Endothelial cell of umbilical vein (primary cell): ENCODE results near the gene THBS4. TPM values are rescaled to one million over a fixed set of nuclear protein-coding genes. Genes with fewer than 3 reads are reported as not detected.

ENCODE experiments used
- BruUV-seq: library from RNA; stranded (reverse); fragments of 400-500 nt; replicated peaks from 2 replicates; lab custom pipeline; 2021; lab: Mats Ljungman, UMichigan
- CTCF ChIA-PET: fragments of 300-600, 350-600 bp; sonication (Branson Sonifier 250); formaldehyde crosslinking; loops from one replicate; lab custom pipeline; 2021; ENCODE audit warnings: antibody characterized with exemption, inconsistent platforms; lab: Charles Lee
- POLR2A ChIA-PET: fragments of 300-600, 350-600 bp; sonication (Branson Sonifier 250); formaldehyde crosslinking; loops from one replicate; lab custom pipeline; 2021; ENCODE audit warnings: antibody characterized with exemption, inconsistent platforms; lab: Charles Lee
- DNase-seq: peaks from one replicate; pipeline ENCODE4 v3.0.0-alpha.2; 2011; ENCODE audit warnings: low read depth, low spot score
- FAIRE-seq: peaks from 2 replicates; lab custom pipeline; 2011; peaks lifted over from hg19 to GRCh38; lab: Jason Lieb, UNC
- H2AFZ ChIP-seq: 2 replicates; pipeline ENCODE4 v1.6.0; 2012; ENCODE audit warnings: low read depth, low read length, control low read depth, inconsistent platforms
- H3K27ac ChIP-seq: 2 replicates; pipeline ENCODE4 v1.5.1; 2011; ENCODE audit warnings: low read depth, mild to moderate bottlenecking, control low read depth, low read length, moderate library complexity; ENCODE audit not compliant: insufficient read depth
- H3K27me3 ChIP-seq, 2 experiments: 2 replicates each; pipeline versions ENCODE4 v1.6.0 to v1.6.1; 2011; ENCODE audit warnings: low read length in 2 of 2, mixed read lengths in 1 of 2; ENCODE audit not compliant: control insufficient read depth in 2 of 2, insufficient read depth in 2 of 2
- H3K36me3 ChIP-seq, 2 experiments: 2 replicates in 1 of 2; 3 replicates in 1 of 2; pipeline ENCODE4 v1.5.1; 2011; ENCODE audit warnings: low read length in 2 of 2, mild to moderate bottlenecking in 1 of 2, moderate library complexity in 1 of 2; ENCODE audit not compliant: control insufficient read depth in 2 of 2, insufficient read depth in 2 of 2; ENCODE audit errors: extremely low read depth in 1 of 2
- H3K4me1 ChIP-seq: 3 replicates; pipeline ENCODE4 v1.5.1; 2011; ENCODE audit warnings: mild to moderate bottlenecking, low read length; ENCODE audit not compliant: control insufficient read depth, insufficient read depth; ENCODE audit errors: extremely low read depth
- H3K4me2 ChIP-seq: 2 replicates; pipeline ENCODE4 v1.6.1; 2011; ENCODE audit warnings: low read length, control low read depth, mixed read lengths; ENCODE audit not compliant: insufficient read depth
- H3K4me3 ChIP-seq, 3 experiments: fragments of 200-600 bp in 1 of 3; sonication (generic), shearing (Covaris generic) in 1 of 3; replicated peaks in 1 of 3; 2 replicates each; pipeline ENCODE4 v1.5.1; 2011 to 2016; ENCODE audit warnings: control low read depth in 3 of 3, low read length in 3 of 3, mild to moderate bottlenecking in 2 of 3, inconsistent platforms in 1 of 3, low read depth in 1 of 3, moderate library complexity in 1 of 3; ENCODE audit not compliant: insufficient read depth in 1 of 3
- H3K79me2 ChIP-seq: 2 replicates; pipeline ENCODE4 v1.6.0; 2012; ENCODE audit warnings: low read length, inconsistent platforms; ENCODE audit not compliant: control insufficient read depth, insufficient read depth
- H3K9ac ChIP-seq: replicated peaks from 2 replicates; pipeline ENCODE3; 2011; ENCODE audit warnings: low read length, control low read depth; ENCODE audit not compliant: insufficient read depth; ENCODE audit errors: extremely low read depth
- H3K9me1 ChIP-seq: replicated peaks from 3 replicates; pipeline ENCODE4 v1.6.0; 2011; ENCODE audit warnings: mild to moderate bottlenecking, low read length; ENCODE audit not compliant: control insufficient read depth, insufficient read depth; ENCODE audit errors: extremely low read depth
- H3K9me3 ChIP-seq: replicated peaks from 2 replicates; pipeline ENCODE4 v1.5.1; 2012; ENCODE audit warnings: low read length, inconsistent platforms; ENCODE audit not compliant: control insufficient read depth, insufficient read depth
- H4K20me1 ChIP-seq: replicated peaks from 2 replicates; pipeline ENCODE3; 2011; ENCODE audit warnings: mild to moderate bottlenecking, low read length; ENCODE audit not compliant: control insufficient read depth, insufficient read depth; ENCODE audit errors: extremely low read depth
- CTCF ChIP-seq, 2 donors: IDR thresholded peaks; 1 replicate in 1 of 2; 2 replicates in 1 of 2; pipeline ENCODE4 v1.5.1; 2011; ENCODE audit warnings: low read length in 2 of 2, mild to moderate bottlenecking in 2 of 2, moderate library complexity in 2 of 2, control low read depth in 1 of 2, inconsistent platforms in 1 of 2, low read depth in 1 of 2; ENCODE audit not compliant: insufficient read depth in 1 of 2; ENCODE audit errors: extremely low read depth in 1 of 2
- EZH2 ChIP-seq: IDR thresholded peaks from 2 replicates; pipeline ENCODE4 v1.6.1; 2012; ENCODE audit warnings: borderline replicate concordance, low read depth, mild to moderate bottlenecking, moderate library complexity, low read length, inconsistent platforms; ENCODE audit not compliant: severe bottlenecking
- FOS ChIP-seq: IDR thresholded peaks from 2 replicates; pipeline ENCODE4 v1.6.1; 2011; ENCODE audit warnings: mild to moderate bottlenecking, low read length, moderate library complexity, borderline replicate concordance; ENCODE audit not compliant: insufficient read depth
- GATA2 ChIP-seq: IDR thresholded peaks from 2 replicates; pipeline ENCODE4 v1.7.0; 2011; ENCODE audit warnings: low read depth, mild to moderate bottlenecking, moderate library complexity, mixed read lengths, low read length; ENCODE audit not compliant: insufficient read length, insufficient read depth
- JUN ChIP-seq: IDR thresholded peaks from 2 replicates; pipeline ENCODE4 v1.6.1; 2011; ENCODE audit warnings: borderline replicate concordance, low read depth; ENCODE audit not compliant: insufficient read length, insufficient read depth
- MYC ChIP-seq: IDR thresholded peaks from one replicate; pipeline ENCODE4 v1.6.1; 2011; ENCODE audit warnings: mild to moderate bottlenecking, low read depth, low read length
- POLR2A ChIP-seq: IDR thresholded peaks from 2 replicates; pipeline ENCODE4 v1.6.1; 2012; ENCODE audit warnings: low read depth, mild to moderate bottlenecking, control low read depth, low read length
- POLR2AphosphoS5 ChIP-seq: IDR thresholded peaks from 2 replicates; pipeline ENCODE4 v1.6.1; 2012; ENCODE audit warnings: low read depth, mild to moderate bottlenecking, control low read depth, low read length, moderate library complexity; ENCODE audit not compliant: insufficient read depth
- dilution Hi-C: fragments of 300-500 bp; cut with MboI; formaldehyde crosslinking; loops from one replicate; pipeline ENCODE4 v1.15.0; 2019; ENCODE audit warnings: low sequenced_read_pairs; ENCODE audit not compliant: extremely low pct_ligation_motif_present
- intact Hi-C: fragments of 100-400 bp; cut with micrococcal nuclease; formaldehyde crosslinking; loops from one replicate; pipeline ENCODE4 v1.10.0; 2022
- polyA plus RNA-seq, 4 experiments: library from polyadenylated mRNA; depleted of rRNA in 3 of 4; stranded (reverse) in 3 of 4; unstranded in 1 of 4; fragments of >200 nt; gene quantifications; 2 replicates each; pipeline versions ENCODE4 v1.2.1 to v1.2.3, GENCODE V29; 2011 to 2012; ENCODE audit warnings: missing spikeins in 1 of 4
- total RNA-seq: library from RNA; stranded (reverse); gene quantifications from 2 replicates; pipeline ENCODE4 v1.2.3, GENCODE V29; 2021
- TF ChIP-seq, protein P1 (sequence below): IDR thresholded peaks from 2 replicates; pipeline ENCODE4 v1.6.1; 2011; ENCODE audit not compliant: insufficient read depth, insufficient read length

The THBS4 gene
- total and polyA plus RNA-seq, 2 donors (not counting 3 experiments of a cell fraction or from before 2014, with no cell fraction given) = not detected

- Histone ChIP-seq H3K4me1 (no peaks in the 10 kb centered on the region), H3K27ac (no peak overlapping the region), H4K20me1 (no peaks in the 10 kb centered on the region), H2AFZ (no peak overlapping the region), H3K79me2 (no peaks in the 10 kb centered on the region), H3K9me3 (no peaks in the 10 kb centered on the region), H3K9me1 (no peaks in the 10 kb centered on the region), H3K9ac (no peak overlapping the region), H3K36me3 (no peaks in the 10 kb centered on the region), H3K27me3 (no peaks in the 10 kb centered on the region), H3K4me2 (no peak overlapping the region), H3K4me3 (no peak overlapping the region)
- dilution Hi-C loops = no loop called here
- FAIRE-seq = no peak
- intact Hi-C loops = no loop called here
- BruUV-seq = no TSS peak
- no peak for DNase-seq
- TF ChIP-seq POLR2A = no peak
- TF ChIP-seq EZH2 = no peak
- no peak for TF ChIP-seq FOS
- TF ChIP-seq JUN = no peak
- TF ChIP-seq, protein P1, sequence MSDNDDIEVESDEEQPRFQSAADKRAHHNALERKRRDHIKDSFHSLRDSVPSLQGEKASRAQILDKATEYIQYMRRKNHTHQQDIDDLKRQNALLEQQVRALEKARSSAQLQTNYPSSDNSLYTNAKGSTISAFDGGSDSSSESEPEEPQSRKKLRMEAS = no peak
- ChIA-PET CTCF (interaction anchor here (0.9 to 1.4 kb wide), 3 partner anchors 22 to 36 kb away, joined by 3 to 4 read pairs (median 3); no protein-coding TSS in a partner anchor), POLR2A (no interaction called here)
These were observed 84.2 kb downstream of the THBS4 start for GRCh38 chr5:80119372-80119771.

DNA sequence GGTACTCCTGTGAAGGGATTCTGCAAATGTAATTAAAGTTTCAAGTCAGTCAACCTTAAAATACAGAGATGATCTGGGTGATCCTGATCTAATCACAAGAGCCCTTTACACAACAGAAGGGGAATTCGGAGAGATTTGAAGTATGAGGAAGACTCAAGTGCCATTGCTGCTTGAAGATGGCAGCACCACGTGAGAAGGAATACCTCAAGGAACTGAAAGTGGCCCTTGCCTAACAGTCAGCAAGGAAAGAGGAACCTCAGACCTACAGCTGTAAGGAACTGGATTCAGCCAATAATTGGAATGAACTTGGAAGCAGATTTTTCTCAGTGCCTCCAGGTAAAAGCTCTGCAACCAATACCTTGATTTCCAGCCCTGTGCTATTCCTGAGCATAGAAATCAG is 87.4 kb downstream of the THBS4 start:
- H3K27ac ChIP-seq = no peak overlapping the region
- POLR2A ChIA-PET = no interaction called here
- H3K4me3 ChIP-seq = no peak overlapping the region
- CTCF ChIA-PET = interaction anchor here (1.4 kb wide), 1 partner anchor 31 kb away, joined by 4 read pairs; no protein-coding TSS in a partner anchor
- no peaks in the 10 kb centered on the region for H3K79me2 ChIP-seq
- no peak for DNase-seq
- H4K20me1 ChIP-seq = no peaks in the 10 kb centered on the region
- no peaks in the 10 kb centered on the region for H3K36me3 ChIP-seq
- TF ChIP-seq, protein P1 = no peak
- TF ChIP-seq FOS (no peak), MYC (no peak), POLR2A (no peak), EZH2 (no peak), POLR2AphosphoS5 (no peak), JUN (no peak), CTCF (IDR thresholded peaks at IDR 0.05; ENCODE audit: extremely low read depth in 1 of 2, insufficient read depth in 1 of 2, low read depth in 1 of 2, low read length in 2 of 2) (no peak), GATA2 (no peak)
- no peak overlapping the region for H3K9ac ChIP-seq
- H3K4me1 ChIP-seq = no peaks in the 10 kb centered on the region
- no peak overlapping the region for H2AFZ ChIP-seq
- no peak overlapping the region for H3K4me2 ChIP-seq
- dilution Hi-C loops = no loop called here
- no peaks in the 10 kb centered on the region for H3K9me3 ChIP-seq
- no peak for FAIRE-seq
- no peaks in the 10 kb centered on the region for H3K9me1 ChIP-seq
- intact Hi-C loops = no loop called here
- H3K27me3 ChIP-seq = no peaks in the 10 kb centered on the region
- BruUV-seq = no TSS peak
